ENCODE data around the gene ECE1.

Gene ECE1

DNA sequence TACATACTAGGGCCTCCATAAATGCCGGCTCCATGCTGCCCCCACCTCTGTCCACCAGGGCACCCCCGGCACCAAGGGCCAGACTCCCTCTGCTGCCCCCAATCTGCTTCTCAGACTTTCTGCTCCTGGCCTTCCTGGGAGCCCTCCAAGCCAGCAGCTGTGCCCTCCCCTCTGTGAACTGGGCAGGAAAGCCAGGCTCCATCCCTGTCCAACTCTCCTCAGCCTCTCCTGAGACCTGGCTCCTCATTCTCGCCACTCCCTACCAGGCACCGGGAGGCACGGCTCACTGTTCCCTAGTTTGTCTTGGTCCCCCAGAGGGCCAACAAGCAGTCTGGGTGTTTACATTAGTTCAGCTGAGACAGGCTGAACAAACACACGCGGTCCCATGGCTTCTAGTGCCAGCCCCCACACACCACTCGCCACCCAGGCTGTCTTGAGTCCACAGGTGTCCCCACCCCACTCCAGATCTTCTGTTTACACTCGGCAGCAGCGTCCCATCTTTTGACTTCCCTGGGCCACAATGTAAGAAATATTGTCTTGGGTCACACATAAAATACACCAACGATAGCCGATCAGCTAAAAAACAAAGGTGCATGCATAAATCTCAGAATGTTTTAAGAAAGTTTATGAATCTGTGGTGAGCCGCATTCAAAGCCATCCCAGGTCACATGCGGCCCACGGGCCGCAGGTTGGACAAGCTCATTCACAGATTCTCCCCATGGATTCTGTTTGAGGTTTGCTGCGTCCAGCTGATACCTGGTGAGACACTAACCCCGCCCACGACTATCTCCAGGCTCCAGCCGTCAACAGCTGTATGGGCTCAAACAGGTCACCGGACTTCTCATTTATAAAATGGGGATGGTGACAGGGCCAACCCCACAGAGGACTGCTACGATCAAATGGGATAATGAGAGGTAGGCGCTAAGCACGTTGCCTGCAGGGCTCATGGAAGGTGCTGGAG lies 29.5 kb upstream of the ECE1 start:
- peaks cover 7 to 36% (median 29%) of the 10 kb centered on the region in 4 experiments for H3K4me1 ChIP-seq (ENCODE audit: control extremely low read depth in 1 of 4, control insufficient read depth in 4 of 4, insufficient read depth in 4 of 4, low read length in 3 of 4)
- no peak overlapping the region for H3K27ac ChIP-seq (ENCODE audit: insufficient read depth in 1 of 2, low read depth in 1 of 2, low read length in 2 of 2, poor library complexity in 1 of 2, severe bottlenecking in 2 of 2)
- no peaks in the 10 kb centered on the region for H3K27me3 ChIP-seq (replicated peaks in 2 of 5; ENCODE audit: control insufficient read depth in 4 of 5, insufficient read depth in 5 of 5, low read length in 4 of 5)
- 96% methylated on average over 17 of the region's 24 CpGs for whole genome bisulfite sequencing (ENCODE audit: insufficient coverage)
- no peak overlapping the region for H3K4me3 ChIP-seq (ENCODE audit: control insufficient read depth in 1 of 7, extremely low read depth in 1 of 7, insufficient read depth in 4 of 7, low read depth in 2 of 7, low read length in 6 of 7)
- no peaks in the 10 kb centered on the region for H3K36me3 ChIP-seq (ENCODE audit: control insufficient read depth in 4 of 4, insufficient read depth in 4 of 4, low read length in 3 of 4)
- no peaks in the 10 kb centered on the region for H3K9me3 ChIP-seq (ENCODE audit: control extremely low read depth in 1 of 5, control insufficient read depth in 4 of 5, insufficient read depth in 2 of 5, low read depth in 1 of 5, low read length in 4 of 5)
- CTCF ChIA-PET, result interaction anchor here (1.0 to 1.6 kb wide), 4 partner anchors 15 to 52 kb away, joined by 3 to 4 read pairs (median 4); no protein-coding TSS in a partner anchor
- DNase-seq, result no peak
- POLR2A ChIA-PET, result interaction anchor here (0.5 kb wide), 1 partner anchor 60 kb away, joined by 3 read pairs; no protein-coding TSS in a partner anchor

DNA sequence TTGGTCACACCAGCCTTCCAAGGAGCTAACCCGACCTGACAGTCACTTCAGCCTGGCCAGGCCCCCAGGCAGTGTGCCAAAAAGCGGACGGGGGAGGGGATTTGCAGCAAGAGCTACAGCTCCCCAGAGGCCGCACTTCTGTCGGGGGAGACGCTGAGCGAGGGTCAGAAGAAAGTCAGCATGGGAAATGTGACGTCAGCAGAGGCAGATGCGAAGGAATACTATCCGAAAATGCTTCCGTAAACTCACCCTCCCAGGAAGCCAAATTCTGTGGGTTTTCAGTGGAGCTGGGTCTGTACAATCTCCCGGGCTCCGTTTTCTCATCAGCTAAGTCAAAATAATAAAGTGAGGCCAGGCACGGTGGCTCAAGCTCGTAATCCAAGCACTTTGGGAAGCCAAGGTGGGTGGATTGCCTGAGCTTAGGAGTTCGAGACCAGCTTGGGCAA lies 28.5 kb upstream of the ECE1 start:
- H3K27me3 ChIP-seq (replicated peaks in 2 of 5; ENCODE audit: control insufficient read depth in 4 of 5, insufficient read depth in 5 of 5, low read length in 4 of 5), result no peaks in the 10 kb centered on the region
- H3K9me3 ChIP-seq (ENCODE audit: control extremely low read depth in 1 of 5, control insufficient read depth in 4 of 5, insufficient read depth in 2 of 5, low read depth in 1 of 5, low read length in 4 of 5), result no peaks in the 10 kb centered on the region
- no peaks in the 10 kb centered on the region for H3K36me3 ChIP-seq (ENCODE audit: control insufficient read depth in 4 of 4, insufficient read depth in 4 of 4, low read length in 3 of 4)
- H3K27ac ChIP-seq (ENCODE audit: insufficient read depth in 1 of 2, low read depth in 1 of 2, low read length in 2 of 2, poor library complexity in 1 of 2, severe bottlenecking in 2 of 2), result no peak overlapping the region
- no peak for DNase-seq
- CTCF ChIA-PET, result interaction anchor here (1.0 to 1.5 kb wide), 3 partner anchors 16 to 50 kb away, joined by 3 to 4 read pairs (median 3); no protein-coding TSS in a partner anchor
- H3K4me3 ChIP-seq (ENCODE audit: control insufficient read depth in 1 of 7, extremely low read depth in 1 of 7, insufficient read depth in 4 of 7, low read depth in 2 of 7, low read length in 6 of 7), result no peak overlapping the region
- POLR2A ChIA-PET, result no interaction called here
- WGBS (ENCODE audit: insufficient coverage), result 97% methylated on average over 16 of the region's 16 CpGs
- H3K4me1 ChIP-seq (ENCODE audit: control extremely low read depth in 1 of 4, control insufficient read depth in 4 of 4, insufficient read depth in 4 of 4, low read length in 3 of 4), result peaks cover 7 to 27% (median 19%) of the 10 kb centered on the region in 4 experiments

DNA sequence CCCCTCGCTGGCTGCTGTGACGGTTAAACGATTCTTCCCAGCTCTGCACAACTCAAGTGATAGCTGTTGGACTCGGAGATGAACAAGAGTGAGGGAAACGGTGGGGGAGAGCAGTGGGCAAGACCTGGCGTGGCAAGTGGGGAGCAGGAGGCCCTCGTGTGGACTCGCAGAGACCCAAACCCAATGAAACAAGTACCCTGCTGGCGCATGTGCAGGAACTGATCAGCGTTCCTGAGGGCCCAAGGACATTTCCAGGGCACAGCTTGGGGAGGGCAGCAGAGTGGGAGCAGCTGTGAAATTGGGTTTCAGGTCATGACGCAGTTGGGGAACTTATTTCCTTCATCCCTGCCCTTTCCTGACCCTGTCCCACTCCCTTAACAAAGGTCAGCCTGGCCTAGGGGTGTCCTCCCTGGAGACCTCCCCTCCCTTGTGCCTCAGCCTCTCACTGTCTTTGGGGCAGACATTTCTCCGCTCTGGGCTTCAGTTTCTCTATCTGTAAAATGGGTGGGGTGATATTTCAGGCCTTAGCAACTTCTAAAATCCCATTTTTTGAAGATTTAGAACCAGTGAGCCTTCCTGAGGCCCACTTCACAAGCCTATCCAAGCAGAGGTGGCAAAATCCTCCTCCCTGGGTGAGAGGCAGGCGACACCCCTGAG lies 27.9 kb upstream of the ECE1 start:
- WGBS (ENCODE audit: insufficient coverage), result 99% methylated on average over 12 of the region's 13 CpGs
- no peak for DNase-seq
- POLR2A ChIA-PET, result no interaction called here
- H3K9me3 ChIP-seq (ENCODE audit: control extremely low read depth in 1 of 5, control insufficient read depth in 4 of 5, insufficient read depth in 2 of 5, low read depth in 1 of 5, low read length in 4 of 5), result no peaks in the 10 kb centered on the region
- CTCF ChIA-PET, result interaction anchor here (1.3 to 1.5 kb wide), 3 partner anchors 16 to 48 kb away, joined by 3 read pairs; no protein-coding TSS in a partner anchor
- no peaks in the 10 kb centered on the region for H3K27me3 ChIP-seq (replicated peaks in 2 of 5; ENCODE audit: control insufficient read depth in 4 of 5, insufficient read depth in 5 of 5, low read length in 4 of 5)
- H3K4me3 ChIP-seq (ENCODE audit: control insufficient read depth in 1 of 7, extremely low read depth in 1 of 7, insufficient read depth in 4 of 7, low read depth in 2 of 7, low read length in 6 of 7), result no peak overlapping the region
- H3K4me1 ChIP-seq (ENCODE audit: control extremely low read depth in 1 of 4, control insufficient read depth in 4 of 4, insufficient read depth in 4 of 4, low read length in 3 of 4), result peaks cover 6 to 21% (median 14%) of the 10 kb centered on the region in 4 experiments
- no peak overlapping the region for H3K27ac ChIP-seq (ENCODE audit: insufficient read depth in 1 of 2, low read depth in 1 of 2, low read length in 2 of 2, poor library complexity in 1 of 2, severe bottlenecking in 2 of 2)
- H3K36me3 ChIP-seq (ENCODE audit: control insufficient read depth in 4 of 4, insufficient read depth in 4 of 4, low read length in 3 of 4), result no peaks in the 10 kb centered on the region

DNA sequence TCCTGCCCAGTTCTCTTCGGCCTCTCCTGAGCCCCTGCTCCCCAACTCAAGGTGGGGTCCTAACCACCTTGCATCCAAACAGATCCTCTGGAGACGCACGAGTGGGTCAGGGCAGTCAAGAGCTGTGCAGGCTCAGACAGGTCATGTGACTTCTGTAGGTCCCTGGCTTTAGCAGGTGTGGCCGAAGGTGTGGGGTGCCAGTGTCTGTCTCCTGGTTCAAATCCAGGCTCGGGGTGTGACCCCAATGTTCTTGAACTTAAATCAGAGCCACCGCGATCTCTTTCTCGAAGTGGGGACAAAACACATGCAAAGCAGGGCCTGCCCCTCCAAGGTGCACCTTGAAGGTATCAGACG lies 27.4 kb upstream of the ECE1 start:
- H3K4me1 ChIP-seq (ENCODE audit: control extremely low read depth in 1 of 4, control insufficient read depth in 4 of 4, insufficient read depth in 4 of 4, low read length in 3 of 4), result peaks cover 2 to 16% (median 9%) of the 10 kb centered on the region in 4 experiments

DNA sequence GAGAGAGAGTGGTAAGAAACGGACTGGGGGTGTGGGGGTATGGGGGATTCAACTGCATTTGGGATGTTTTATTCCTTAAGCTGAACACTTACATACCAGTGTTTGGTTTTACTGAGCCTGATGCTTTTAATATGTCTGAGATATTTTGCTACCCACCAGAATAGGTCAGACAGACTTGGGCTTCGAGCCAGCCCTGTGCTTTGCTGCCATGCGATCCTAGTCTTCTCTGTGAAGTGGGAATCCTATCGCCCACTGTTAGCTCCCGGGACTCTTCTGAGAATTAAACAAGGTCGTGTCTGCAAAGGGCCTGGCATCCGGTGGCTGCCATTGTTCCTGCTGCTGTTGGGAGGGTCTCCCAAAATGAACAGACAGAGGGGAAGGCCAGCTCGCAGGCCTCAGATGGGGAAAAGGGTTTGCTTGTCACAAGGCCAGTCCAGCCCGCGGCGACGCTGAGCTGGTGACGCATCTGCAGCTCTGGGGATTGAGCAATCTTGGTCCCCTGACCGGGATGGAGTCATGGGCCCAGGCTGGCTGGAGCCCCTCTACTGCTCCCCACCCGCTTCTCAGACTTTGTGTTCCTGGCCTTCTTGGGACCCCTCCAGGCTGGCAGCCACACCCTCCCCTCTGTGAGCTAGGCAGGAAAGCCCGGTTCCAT lies 26.9 kb upstream of the ECE1 start:
- Histone ChIP-seq H3K4me1 (ENCODE audit: control extremely low read depth in 1 of 4, control insufficient read depth in 4 of 4, insufficient read depth in 4 of 4, low read length in 3 of 4) (peaks cover 2 to 11% (median 4%) of the 10 kb centered on the region in 4 experiments), H3K9me3 (ENCODE audit: control extremely low read depth in 1 of 5, control insufficient read depth in 4 of 5, insufficient read depth in 2 of 5, low read depth in 1 of 5, low read length in 4 of 5) (no peaks in the 10 kb centered on the region)

More for the DNA sequence above, 27.4 kb upstream of the ECE1 start:
- POLR2A ChIA-PET, result no interaction called here
- Histone ChIP-seq H3K36me3 (ENCODE audit: control insufficient read depth in 4 of 4, insufficient read depth in 4 of 4, low read length in 3 of 4) (no peaks in the 10 kb centered on the region), H3K4me3 (ENCODE audit: control insufficient read depth in 1 of 7, extremely low read depth in 1 of 7, insufficient read depth in 4 of 7, low read depth in 2 of 7, low read length in 6 of 7) (no peak overlapping the region), H3K9me3 (ENCODE audit: control extremely low read depth in 1 of 5, control insufficient read depth in 4 of 5, insufficient read depth in 2 of 5, low read depth in 1 of 5, low read length in 4 of 5) (no peaks in the 10 kb centered on the region), H3K27ac (ENCODE audit: insufficient read depth in 1 of 2, low read depth in 1 of 2, low read length in 2 of 2, poor library complexity in 1 of 2, severe bottlenecking in 2 of 2) (no peak overlapping the region), H3K27me3 (replicated peaks in 2 of 5; ENCODE audit: control insufficient read depth in 4 of 5, insufficient read depth in 5 of 5, low read length in 4 of 5) (no peaks in the 10 kb centered on the region)
- 99% methylated on average over 9 of the region's 9 CpGs for WGBS (ENCODE audit: insufficient coverage)
- CTCF ChIA-PET, result interaction anchor here (1.3 to 1.5 kb wide), 3 partner anchors 17 to 47 kb away, joined by 3 read pairs; no protein-coding TSS in a partner anchor
- no peak for DNase-seq

DNA sequence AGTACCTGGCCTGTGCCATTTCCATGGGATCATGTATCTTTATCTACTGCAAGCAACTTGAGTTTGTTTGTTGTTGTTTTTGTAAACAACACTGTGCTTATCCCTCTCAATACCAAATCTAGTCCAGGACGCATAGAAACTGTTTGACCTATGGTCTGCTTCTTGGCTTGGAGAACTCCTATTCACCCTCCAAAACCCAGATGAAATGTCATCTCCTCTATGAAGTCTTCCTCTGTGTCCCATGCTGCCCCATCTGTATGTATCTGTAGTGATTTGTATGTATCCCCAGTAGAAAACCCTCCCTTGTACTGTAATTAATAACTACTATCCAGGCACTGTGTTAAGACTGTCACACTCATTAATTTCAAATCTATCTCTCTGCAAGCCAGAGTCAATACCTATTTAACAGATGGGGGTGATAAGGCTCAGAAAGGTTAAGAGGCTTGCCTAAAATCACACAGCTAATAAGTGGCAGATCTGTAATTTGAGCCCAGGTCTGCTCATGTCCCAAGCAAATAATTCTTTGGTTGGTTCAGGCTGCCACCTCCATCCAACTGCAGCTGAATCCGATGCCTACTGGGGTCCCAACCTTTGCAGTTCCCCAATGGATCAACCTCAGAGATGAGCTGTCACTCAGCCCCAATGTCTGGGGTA lies 24.6 kb upstream of the ECE1 start:
- CTCF ChIA-PET, result interaction anchor here (1.8 to 2.3 kb wide), 4 partner anchors 8 to 54 kb away, joined by 4 to 6 read pairs (median 4); no protein-coding TSS in a partner anchor
- no peaks in the 10 kb centered on the region for H3K36me3 ChIP-seq (ENCODE audit: control insufficient read depth in 4 of 4, insufficient read depth in 4 of 4, low read length in 3 of 4)
- no peaks in the 10 kb centered on the region for H3K4me1 ChIP-seq (ENCODE audit: control extremely low read depth in 1 of 4, control insufficient read depth in 4 of 4, insufficient read depth in 4 of 4, low read length in 3 of 4)
- no peak overlapping the region for H3K27ac ChIP-seq (ENCODE audit: insufficient read depth in 1 of 2, low read depth in 1 of 2, low read length in 2 of 2, poor library complexity in 1 of 2, severe bottlenecking in 2 of 2)
- no peak for DNase-seq
- WGBS (ENCODE audit: insufficient coverage), result 100% methylated on average over 1 of the region's 2 CpGs
- no peaks in the 10 kb centered on the region for H3K27me3 ChIP-seq (replicated peaks in 2 of 5; ENCODE audit: control insufficient read depth in 4 of 5, insufficient read depth in 5 of 5, low read length in 4 of 5)
- POLR2A ChIA-PET, result no interaction called here
- H3K4me3 ChIP-seq (ENCODE audit: control insufficient read depth in 1 of 7, extremely low read depth in 1 of 7, insufficient read depth in 4 of 7, low read depth in 2 of 7, low read length in 6 of 7), result no peak overlapping the region
- peaks cover 0 to 1% (median 0%) of the 10 kb centered on the region in 5 experiments for H3K9me3 ChIP-seq (ENCODE audit: control extremely low read depth in 1 of 5, control insufficient read depth in 4 of 5, insufficient read depth in 2 of 5, low read depth in 1 of 5, low read length in 4 of 5)

More for the DNA sequence above, 26.9 kb upstream of the ECE1 start:
- ChIA-PET CTCF (interaction anchor here (1.3 to 1.5 kb wide), 2 partner anchors 17 to 47 kb away, joined by 3 read pairs; no protein-coding TSS in a partner anchor), POLR2A (no interaction called here)
- no peaks in the 10 kb centered on the region for H3K36me3 ChIP-seq (ENCODE audit: control insufficient read depth in 4 of 4, insufficient read depth in 4 of 4, low read length in 3 of 4)
- no peak overlapping the region for H3K27ac ChIP-seq (ENCODE audit: insufficient read depth in 1 of 2, low read depth in 1 of 2, low read length in 2 of 2, poor library complexity in 1 of 2, severe bottlenecking in 2 of 2)
- 91% methylated on average over 11 of the region's 16 CpGs for WGBS (ENCODE audit: insufficient coverage)
- no peaks in the 10 kb centered on the region for H3K27me3 ChIP-seq (replicated peaks in 2 of 5; ENCODE audit: control insufficient read depth in 4 of 5, insufficient read depth in 5 of 5, low read length in 4 of 5)
- no peak for DNase-seq
- H3K4me3 ChIP-seq (ENCODE audit: control insufficient read depth in 1 of 7, extremely low read depth in 1 of 7, insufficient read depth in 4 of 7, low read depth in 2 of 7, low read length in 6 of 7), result no peak overlapping the region
